Smooth muscle cell (in vitro differentiated cells): ENCODE data around the gene NF2. TPM values are rescaled to one million over a fixed set of nuclear protein-coding genes. Genes with fewer than 3 reads are reported as not detected.

Experiments used
- DNase-seq: peaks from one replicate; lab custom pipeline; 2025; ENCODE audit not compliant: unreplicated experiment; lab: John Stamatoyannopoulos, UW
- H2AFZ ChIP-seq: fragments of 200-600 bp; sonication (generic); 2 replicates; pipeline ENCODE4 v1.6.0; 2016; ENCODE audit warnings: antibody characterized with exemption, low read depth, mild to moderate bottlenecking
- H3F3A ChIP-seq: fragments of 200-600 bp; sonication (generic); 2 replicates; pipeline ENCODE4 v1.6.0; 2017; ENCODE audit warnings: antibody characterized with exemption, low read depth
- H3K27ac ChIP-seq: fragments of 200-600 bp; sonication (generic); 2 replicates; pipeline ENCODE4 v1.5.1; 2016; ENCODE audit warnings: low read depth, mild to moderate bottlenecking
- H3K27me3 ChIP-seq: fragments of 200-600 bp; sonication (generic); 2 replicates; pipeline ENCODE4 v1.6.1; 2016; ENCODE audit warnings: low read depth, mild to moderate bottlenecking
- H3K36me3 ChIP-seq: fragments of 200-600 bp; sonication (generic); 2 replicates; pipeline ENCODE4 v1.5.1; 2016; ENCODE audit warnings: low read depth
- H3K4me1 ChIP-seq: fragments of 200-600 bp; sonication (generic); 2 replicates; pipeline ENCODE4 v1.5.1; 2016; ENCODE audit warnings: low read depth
- H3K4me2 ChIP-seq: fragments of 200-600 bp; sonication (generic); 2 replicates; pipeline ENCODE4 v1.6.0; 2016; ENCODE audit warnings: mild to moderate bottlenecking
- H3K4me3 ChIP-seq: fragments of 200-600 bp; sonication (generic); 2 replicates; pipeline ENCODE4 v1.5.1; 2016; ENCODE audit warnings: mild to moderate bottlenecking
- H3K79me2 ChIP-seq: fragments of 200-600 bp; sonication (generic); 2 replicates; pipeline ENCODE4 v1.6.0; 2016; ENCODE audit warnings: low read depth, mild to moderate bottlenecking
- H3K9ac ChIP-seq: fragments of 200-600 bp; sonication (generic); 2 replicates; pipeline ENCODE4 v1.6.0; 2016; ENCODE audit warnings: low read depth
- H3K9me3 ChIP-seq: fragments of 200-600 bp; sonication (generic); replicated peaks from 2 replicates; pipeline ENCODE4 v1.5.1; 2016; ENCODE audit warnings: low read depth
- H4K20me1 ChIP-seq: fragments of 200-600 bp; sonication (generic); 2 replicates; pipeline ENCODE4 v1.6.0; 2016; ENCODE audit warnings: low read depth
- CTCF ChIP-seq: fragments of 200-600 bp; sonication (generic); IDR thresholded peaks from 2 replicates; pipeline ENCODE4 v1.5.1; 2017; ENCODE audit warnings: borderline replicate concordance, mild to moderate bottlenecking, antibody characterized with exemption; ENCODE audit not compliant: insufficient read depth, poor library complexity, severe bottlenecking
- WGBS: methylation state at CpG from one replicate; pipeline ENCODE4 v1.1.7; 2016; ENCODE audit warnings: low lambda C conversion rate; 5-methylcytosine and 5-hydroxymethylcytosine counted together
- polyA plus RNA-seq: library from polyadenylated mRNA; unstranded; fragments of >200 nt; fragmentation: Nextera tagmentation; extraction: Ambion mirVana; gene quantifications from 2 replicates; pipeline ENCODE4 v1.2.1, GENCODE V29; 2016
- total RNA-seq: library from RNA; depleted of rRNA; stranded (reverse); fragments of >200 nt; gene quantifications from 2 replicates; pipeline ENCODE4 v1.2.3, GENCODE V29; 2014

The NF2 gene
- total and polyA plus RNA-seq, 2 experiments from 2014 or later: 21.5 to 21.7 TPM

GRCh38 chr22:29703569-29704195 is 100.2 kb downstream of the NF2 start:
- H3K9me3 ChIP-seq: no peaks in the 10 kb centered on the region
- H3F3A ChIP-seq: no peaks in the 10 kb centered on the region
- no peaks in the 10 kb centered on the region for H3K79me2 ChIP-seq
- no peaks in the 10 kb centered on the region for H4K20me1 ChIP-seq
- no peak for DNase-seq
- H3K4me2 ChIP-seq: no peak overlapping the region
- peaks cover 36% of the 10 kb centered on the region for H3K4me1 ChIP-seq
- no peak overlapping the region for H2AFZ ChIP-seq
- no peak overlapping the region for H3K9ac ChIP-seq
- TF ChIP-seq CTCF: no peak
- 50% methylated on average over 7 of the region's 7 CpGs for WGBS
- no peak overlapping the region for H3K27ac ChIP-seq
- no peaks in the 10 kb centered on the region for H3K36me3 ChIP-seq
- H3K27me3 ChIP-seq: peaks cover 48% of the 10 kb centered on the region
- no peak overlapping the region for H3K4me3 ChIP-seq

GRCh38 chr22:29704528-29705285 is 101.3 kb downstream of the NF2 start:
- WGBS: 56% methylated on average over 12 of the region's 14 CpGs
- Histone ChIP-seq H3K27me3 (peaks cover 48% of the 10 kb centered on the region), H3K36me3 (no peaks in the 10 kb centered on the region), H4K20me1 (no peaks in the 10 kb centered on the region), H3K27ac (no peak overlapping the region), H3K9me3 (no peaks in the 10 kb centered on the region), H3K9ac (no peak overlapping the region), H3K4me2 (no peak overlapping the region), H3F3A (no peaks in the 10 kb centered on the region), H3K4me3 (no peak overlapping the region), H3K4me1 (peaks cover 36% of the 10 kb centered on the region), H2AFZ (no peak overlapping the region), H3K79me2 (no peaks in the 10 kb centered on the region)
- TF ChIP-seq CTCF: no peak
- DNase-seq: no peak

GRCh38 chr22:29705651-29706050 is 102.2 kb downstream of the NF2 start:
- 93% methylated on average over 7 of the region's 7 CpGs for WGBS
- H3K27ac ChIP-seq: no peak overlapping the region
- H3K9me3 ChIP-seq: no peaks in the 10 kb centered on the region
- no peaks in the 10 kb centered on the region for H3K36me3 ChIP-seq
- H2AFZ ChIP-seq: no peak overlapping the region
- no peak for TF ChIP-seq CTCF
- no peak overlapping the region for H3K4me3 ChIP-seq
- no peaks in the 10 kb centered on the region for H3F3A ChIP-seq
- H4K20me1 ChIP-seq: no peaks in the 10 kb centered on the region
- DNase-seq: no peak
- H3K27me3 ChIP-seq: peaks cover 41% of the 10 kb centered on the region
- H3K9ac ChIP-seq: no peak overlapping the region
- no peak overlapping the region for H3K4me2 ChIP-seq
- peaks cover 34% of the 10 kb centered on the region for H3K4me1 ChIP-seq
- H3K79me2 ChIP-seq: no peaks in the 10 kb centered on the region
